ENCODE measurements around the gene FCHSD2.

DNA sequence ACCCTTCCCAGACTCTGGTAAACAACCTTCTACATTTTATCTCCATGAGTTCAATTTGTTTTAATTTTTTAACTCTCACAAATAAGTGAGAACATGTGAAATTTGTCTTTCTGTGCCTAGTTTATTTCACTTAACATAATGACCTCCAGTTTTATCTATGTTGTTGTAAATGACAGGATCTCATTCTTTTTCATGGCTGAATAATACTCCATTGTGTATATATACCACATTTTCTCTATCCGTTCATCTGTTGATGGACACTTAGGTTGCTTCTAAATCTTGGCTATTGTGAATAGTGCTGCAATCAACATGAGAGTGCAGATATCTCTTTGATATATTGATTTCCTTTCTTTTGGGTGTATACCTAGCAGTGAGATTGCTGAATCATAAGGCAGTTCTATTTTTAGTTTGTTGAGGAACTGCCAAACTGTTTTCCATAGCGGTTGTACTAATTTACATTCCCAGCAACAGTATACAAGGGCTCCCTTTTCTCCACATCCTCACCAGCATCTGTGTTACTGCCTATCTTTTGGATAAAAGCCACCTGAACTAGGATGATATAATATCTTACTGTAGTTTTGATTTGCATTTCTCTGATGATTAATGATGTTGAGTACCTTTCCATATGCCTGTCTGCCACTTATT is 234.0 kb downstream of the FCHSD2 start:
- TF ChIP-seq CTCF (IDR thresholded peaks at IDR 0.05) (no peak), POLR2A (IDR thresholded peaks at IDR 0.05) (no peak)
